CD4-positive, alpha-beta T cell (primary cell): ENCODE data around the gene CCSER1. TPM values are rescaled to one million over a fixed set of nuclear protein-coding genes. Genes with fewer than 3 reads are reported as not detected.

Experiments used
- ATAC-seq: fragments of 200-7000 bp; cut with Tn5 transposase; one replicate; pipeline ENCODE4 v1.10.0; 2022; ENCODE audit warnings: mild to moderate bottlenecking; ENCODE audit not compliant: poor library complexity
- CTCF ChIA-PET: fragments of 350-600 bp; sonication (Branson Sonifier 250); formaldehyde crosslinking; loops from one replicate; lab custom pipeline; 2021; ENCODE audit warnings: antibody characterized with exemption, inconsistent platforms; lab: Charles Lee
- POLR2A ChIA-PET: fragments of 350-600 bp; sonication (Branson Sonifier 250); formaldehyde crosslinking; loops from one replicate; lab custom pipeline; 2021; ENCODE audit warnings: antibody characterized with exemption, inconsistent platforms; lab: Charles Lee
- DNase-seq, 14 experiments: peaks; one replicate each; pipeline ENCODE4 v3.0.0-alpha.2; 2013 to 2020; ENCODE audit warnings: mixed read lengths in 2 of 14
- H3K27ac ChIP-seq, 2 donors: one replicate each; pipeline versions ENCODE4 v1.5.1 to v1.7.0; 2013; ENCODE audit warnings: low read length in 2 of 2, low read depth in 1 of 2, mild to moderate bottlenecking in 1 of 2
- H3K27me3 ChIP-seq, 2 experiments: 1 replicate in 1 of 2; 2 replicates in 1 of 2; pipeline versions ENCODE4 v1.6.1 to v1.7.0; 2013; ENCODE audit warnings: low read length in 2 of 2, control low read depth in 1 of 2, mild to moderate bottlenecking in 1 of 2, moderate library complexity in 1 of 2; ENCODE audit not compliant: insufficient read depth in 2 of 2, control insufficient read depth in 1 of 2
- H3K36me3 ChIP-seq: one replicate; pipeline ENCODE4 v1.6.1; 2013; ENCODE audit warnings: low read length, control low read depth; ENCODE audit not compliant: insufficient read depth
- H3K4me1 ChIP-seq: one replicate; pipeline ENCODE4 v1.6.1; 2013; ENCODE audit warnings: low read length, control low read depth; ENCODE audit not compliant: insufficient read depth
- H3K4me3 ChIP-seq: one replicate; pipeline ENCODE4 v1.5.1; 2013; ENCODE audit warnings: mild to moderate bottlenecking, low read length, moderate library complexity
- H3K9me3 ChIP-seq, 2 experiments: 1 replicate in 1 of 2; 2 replicates in 1 of 2; pipeline versions ENCODE4 v1.6.1 to v1.7.0; 2013; ENCODE audit warnings: low read length in 2 of 2, mild to moderate bottlenecking in 2 of 2, control low read depth in 1 of 2, moderate library complexity in 1 of 2; ENCODE audit not compliant: control insufficient read depth in 1 of 2, insufficient read depth in 1 of 2
- H3K27ac Mint-ChIP-seq: one replicate; pipeline ENCODE4 v1.8.0; 2020; ENCODE audit warnings: mixed read lengths
- H3K27me3 Mint-ChIP-seq: one replicate; pipeline ENCODE4 v1.8.0; 2021; ENCODE audit warnings: mixed read lengths
- H3K36me3 Mint-ChIP-seq: one replicate; pipeline ENCODE4 v1.8.0; 2021; ENCODE audit warnings: low read depth, mixed read lengths
- H3K4me1 Mint-ChIP-seq: one replicate; pipeline ENCODE4 v1.8.0; 2021; ENCODE audit warnings: low read depth, mixed read lengths
- H3K4me3 Mint-ChIP-seq: one replicate; pipeline ENCODE4 v1.8.0; 2020; ENCODE audit warnings: mild to moderate bottlenecking, mixed read lengths
- H3K9me3 Mint-ChIP-seq: one replicate; pipeline ENCODE4 v1.8.0; 2020; ENCODE audit warnings: mixed read lengths
- CTCF ChIP-seq: fragments of 200-600 bp; IDR thresholded peaks from one replicate; pipeline ENCODE4 v1.8.0; 2022; ENCODE audit warnings: antibody characterized with exemption, mild to moderate bottlenecking
- intact Hi-C, 2 experiments: fragments of 100-400 bp; cut with DNase I in 1 of 2; cut with micrococcal nuclease in 1 of 2; formaldehyde crosslinking; loops; one replicate each; pipeline versions ENCODE4 v1.15.1 to v1.9.0; 2023 to 2025; cut with DNase I, micrococcal nuclease
- total RNA-seq, 174 experiments: library from RNA in 2 of 174; stranded (reverse) in 2 of 174; gene quantifications; one replicate each; pipeline ENCODE4 v1.2.3 and lab custom pipeline; 2021 to 2026

Gene CCSER1
- total RNA-seq, 2 experiments from 2014 or later: 0.36 to 0.71 TPM

DNA sequence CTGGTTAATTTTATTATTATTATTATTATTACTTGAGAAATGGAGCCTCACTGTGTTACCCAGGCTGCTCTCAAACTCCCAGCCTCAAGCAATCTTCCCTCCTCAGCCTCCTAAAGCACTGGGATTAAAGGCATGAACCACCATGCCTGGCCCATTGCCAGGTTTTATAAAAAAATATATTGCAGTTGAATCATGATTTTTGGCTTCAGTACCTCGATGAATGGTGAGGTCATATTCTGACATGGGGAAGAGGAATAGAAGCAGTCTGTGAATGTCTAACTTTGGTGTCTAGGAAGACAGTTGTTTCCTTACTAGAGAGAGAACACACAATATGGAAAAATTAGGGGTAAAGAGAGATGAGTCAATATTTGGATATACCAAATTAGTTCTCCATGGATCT, 32.0 kb downstream of the CCSER1 start:
- DNase-seq: no peak
- Mint-ChIP-seq H3K4me3 (no peak overlapping the region), H3K36me3 (no peaks in the 10 kb centered on the region), H3K27ac (no peak overlapping the region), H3K4me1 (no peaks in the 10 kb centered on the region), H3K27me3 (peaks cover 4% of the 10 kb centered on the region), H3K9me3 (no peaks in the 10 kb centered on the region)
- ChIA-PET CTCF (no interaction called here), POLR2A (no interaction called here)
- Histone ChIP-seq H3K4me3 (no peak overlapping the region), H3K4me1 (no peaks in the 10 kb centered on the region), H3K27ac (no peak overlapping the region), H3K9me3 (no peaks in the 10 kb centered on the region), H3K27me3 (no peaks in the 10 kb centered on the region), H3K36me3 (no peaks in the 10 kb centered on the region)
- no peak for ATAC-seq
- intact Hi-C loops: no loop called here
- no peak for TF ChIP-seq CTCF

DNA sequence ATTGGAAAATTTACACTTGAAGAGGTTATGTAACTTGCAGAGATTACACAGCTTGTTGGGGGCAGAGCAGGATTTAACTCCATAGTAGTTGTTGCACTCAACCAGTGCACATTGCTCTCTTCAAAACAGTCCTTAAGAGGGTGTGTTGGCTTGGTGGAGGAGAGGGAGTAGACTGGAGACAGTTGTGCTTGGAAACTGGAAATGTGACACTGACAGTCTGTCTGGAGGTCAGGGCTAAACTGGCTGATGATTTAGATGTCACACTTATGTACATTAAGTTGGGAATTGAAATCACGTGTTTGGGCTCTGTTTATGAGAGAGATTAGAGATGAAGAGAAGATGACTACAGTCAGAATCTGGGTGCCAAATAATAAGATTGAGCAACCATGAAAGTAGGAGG, 32.9 kb downstream of the CCSER1 start:
- ChIA-PET POLR2A (no interaction called here), CTCF (no interaction called here)
- Histone ChIP-seq H3K4me1 (no peaks in the 10 kb centered on the region), H3K27me3 (no peaks in the 10 kb centered on the region), H3K36me3 (no peaks in the 10 kb centered on the region), H3K4me3 (no peak overlapping the region), H3K9me3 (no peaks in the 10 kb centered on the region), H3K27ac (no peak overlapping the region)
- Mint-ChIP-seq H3K36me3 (no peaks in the 10 kb centered on the region), H3K4me1 (no peaks in the 10 kb centered on the region), H3K27me3 (peaks cover 4% of the 10 kb centered on the region), H3K4me3 (no peak overlapping the region), H3K9me3 (no peaks in the 10 kb centered on the region), H3K27ac (no peak overlapping the region)
- intact Hi-C loops: no loop called here
- TF ChIP-seq CTCF: no peak
- DNase-seq (no peak), ATAC-seq (no peak)

- Histone ChIP-seq H3K27me3 (no peaks in the 10 kb centered on the region), H3K4me1 (no peaks in the 10 kb centered on the region), H3K36me3 (no peaks in the 10 kb centered on the region), H3K27ac (no peak overlapping the region), H3K9me3 (no peaks in the 10 kb centered on the region), H3K4me3 (no peak overlapping the region)
- Mint-ChIP-seq H3K4me1 (no peaks in the 10 kb centered on the region), H3K27ac (no peak overlapping the region), H3K36me3 (no peaks in the 10 kb centered on the region), H3K9me3 (no peaks in the 10 kb centered on the region), H3K4me3 (no peak overlapping the region), H3K27me3 (peaks cover 4% of the 10 kb centered on the region)
- ChIA-PET POLR2A (no interaction called here), CTCF (no interaction called here)
- ATAC-seq (no peak), DNase-seq (no peak)
- intact Hi-C loops: no loop called here
- TF ChIP-seq CTCF: no peak
Measured at GRCh38 chr4:90162566-90162965, 35.4 kb downstream of the CCSER1 start.
